Breast epithelium (tissue), 3 donors: ENCODE data around the gene OR12D3.

Experiments
- CTCF ChIP-seq, 3 donors: fragments of 450-650 bp; IDR thresholded peaks; one replicate each; pipeline ENCODE4 v1.5.1; 2016 to 2017; ENCODE audit warnings: antibody characterized with exemption in 3 of 3, mild to moderate bottlenecking in 3 of 3, moderate library complexity in 3 of 3
- POLR2A ChIP-seq: fragments of 450-650 bp; IDR thresholded peaks from one replicate; pipeline ENCODE4 v1.6.1; 2016; ENCODE audit warnings: antibody characterized with exemption, mild to moderate bottlenecking, moderate library complexity
- POLR2AphosphoS5 ChIP-seq, 3 donors: sonication (generic); formaldehyde crosslinking; IDR thresholded peaks; one replicate each; pipeline ENCODE4 v1.6.1; 2017; ENCODE audit warnings: antibody characterized with exemption in 3 of 3

DNA sequence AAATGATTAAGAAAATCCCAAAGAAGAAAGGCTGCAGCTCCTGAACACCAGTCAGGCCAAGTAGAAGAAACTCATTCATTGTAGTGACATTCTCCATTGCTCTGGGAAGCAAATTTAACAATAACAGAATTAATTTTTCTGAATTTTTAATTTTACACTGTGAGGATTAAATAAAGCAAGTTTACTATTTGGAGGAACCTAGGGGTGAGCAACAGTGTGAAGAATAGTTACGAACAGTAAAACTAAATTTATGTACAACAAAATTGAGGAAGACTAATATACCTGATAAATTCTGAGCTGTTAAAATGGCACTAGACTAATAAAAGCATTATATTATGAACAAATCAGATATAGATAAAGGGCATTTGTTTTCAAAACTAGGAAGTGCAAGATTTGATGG, at the start of gene OR12D3:
- no peak for TF ChIP-seq CTCF (IDR thresholded peaks at IDR 0.05)
- TF ChIP-seq POLR2A, result no peak
- no peak for TF ChIP-seq POLR2AphosphoS5 (IDR thresholded peaks at IDR 0.05)
